CD1c-positive myeloid dendritic cell (primary cell): ENCODE measurements around the gene SEC14L1.
A peak's percentile ranks its signal among the peaks of the same experiment; 100 is the strongest.
"Not testable (repeated sequence)": the region's sequence is repeated elsewhere in the genome, so short reads cannot be mapped to it uniquely, and the experiment has no call there.

Source experiments
- DNase-seq: peaks from one replicate; pipeline ENCODE4 v3.0.0-alpha.2; 2016; ENCODE audit errors: extremely low spot score

SEC14L1 gene

DNA sequence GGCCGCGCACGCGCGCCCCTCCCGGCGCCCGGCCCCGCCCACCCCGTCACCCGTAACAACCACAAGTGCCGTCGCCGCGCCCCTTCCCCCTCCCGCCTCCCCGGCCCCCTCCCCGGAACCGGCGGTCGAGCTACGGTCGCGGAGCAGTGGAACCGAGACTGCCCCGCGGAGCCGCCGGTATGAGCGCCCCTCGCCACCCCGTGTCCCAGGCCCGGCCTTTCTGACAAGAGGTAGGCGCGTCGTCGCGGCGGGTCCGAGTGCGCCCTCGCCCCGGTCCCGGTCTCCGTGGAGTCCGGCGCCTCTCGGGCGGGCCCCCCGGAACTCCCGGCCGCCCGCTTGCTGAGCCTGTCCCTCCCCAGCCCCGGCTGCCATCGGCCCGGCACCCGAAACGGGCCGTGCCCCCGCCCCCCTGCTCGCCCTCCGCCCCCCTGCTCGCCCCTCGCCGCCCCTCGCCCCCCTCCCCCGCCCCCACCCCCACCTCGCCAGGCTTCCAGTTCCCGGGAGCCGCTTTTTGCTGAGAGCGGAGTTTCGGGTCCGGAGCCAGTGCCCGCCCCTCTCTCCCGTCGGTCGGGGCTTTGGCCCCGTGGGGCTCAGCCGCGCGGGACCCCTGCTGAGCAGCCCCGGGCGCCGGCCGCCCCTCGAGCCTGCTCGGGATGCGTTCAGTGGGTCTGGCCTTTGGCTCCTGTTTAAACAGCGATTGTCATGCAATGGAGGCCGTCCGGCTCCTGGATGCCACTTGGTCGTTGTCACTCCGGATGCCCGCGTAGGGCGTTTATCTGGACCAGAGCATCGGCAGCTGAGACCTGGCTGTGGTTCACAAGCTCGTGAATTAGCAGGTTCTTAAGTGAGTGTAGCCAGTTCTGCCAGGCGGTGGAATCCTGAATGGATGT, at the start of gene SEC14L1:
Gene SEC14L1, plus strand, starts transcription at position 92 of the 890 bp plus-strand sequence. CDS start 2,628 bp downstream, outside the sequence.
- peak; percentile 36 for DNase-seq

DNA sequence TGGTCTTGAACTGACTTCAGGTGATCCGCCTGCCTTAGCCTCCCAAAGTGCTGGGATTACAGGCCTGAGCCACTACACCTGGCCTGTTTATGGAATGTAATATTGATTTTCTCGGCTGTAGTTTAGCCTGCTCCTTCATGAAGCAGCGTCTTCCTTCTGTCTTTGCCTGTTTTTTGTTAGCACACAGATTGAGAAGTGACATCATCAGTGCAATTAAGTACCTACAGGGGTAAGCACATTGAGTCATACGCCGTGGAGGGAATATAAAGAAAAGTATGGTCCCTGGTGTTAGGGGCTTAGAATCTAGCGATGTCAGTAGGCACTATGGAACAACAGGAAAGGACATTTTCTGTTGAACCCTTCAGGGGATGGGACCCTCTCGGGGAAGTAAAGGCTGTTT, 48.7 kb upstream of the SEC14L1 start:
- DNase-seq: no peak

GRCh38 chr17:77095461-77095860, 45.3 kb upstream of the SEC14L1 start:
- DNase-seq: no peak

DNA sequence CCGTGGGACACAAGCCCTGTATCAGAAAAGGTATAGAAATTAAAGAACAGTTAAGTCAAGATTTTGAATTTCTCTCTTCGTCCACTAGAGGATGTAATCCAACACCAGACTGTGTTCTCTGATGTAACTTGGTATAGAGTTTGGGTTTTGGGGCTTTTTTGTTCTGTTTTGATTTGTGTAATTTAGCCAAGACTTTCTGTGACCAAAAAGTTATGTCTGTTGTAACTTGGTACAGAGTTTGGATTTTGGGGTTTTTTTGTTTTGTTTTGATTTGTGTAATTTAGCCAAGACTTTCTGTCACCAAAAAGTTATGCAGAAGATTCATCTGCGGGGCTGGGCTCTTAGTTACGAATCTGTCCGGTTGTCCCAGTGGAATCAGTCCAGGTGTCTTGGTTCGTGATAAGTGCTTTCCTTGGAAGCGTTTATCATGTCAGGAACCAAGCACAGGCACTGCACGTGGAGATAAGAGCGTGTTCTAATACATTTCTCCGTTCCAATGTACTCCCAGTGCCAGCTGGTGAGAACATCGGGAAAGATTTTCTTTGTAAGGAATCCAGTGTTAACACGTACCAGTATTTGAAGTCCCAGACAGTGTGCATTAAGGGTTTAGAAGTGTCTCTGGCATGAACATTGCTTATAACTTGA, 44.1 kb upstream of the SEC14L1 start:
- peak; percentile 51 for DNase-seq

- peak; percentile 21 for DNase-seq
Measured at GRCh38 chr17:77097631-77098180, 43.1 kb upstream of the SEC14L1 start.

DNA sequence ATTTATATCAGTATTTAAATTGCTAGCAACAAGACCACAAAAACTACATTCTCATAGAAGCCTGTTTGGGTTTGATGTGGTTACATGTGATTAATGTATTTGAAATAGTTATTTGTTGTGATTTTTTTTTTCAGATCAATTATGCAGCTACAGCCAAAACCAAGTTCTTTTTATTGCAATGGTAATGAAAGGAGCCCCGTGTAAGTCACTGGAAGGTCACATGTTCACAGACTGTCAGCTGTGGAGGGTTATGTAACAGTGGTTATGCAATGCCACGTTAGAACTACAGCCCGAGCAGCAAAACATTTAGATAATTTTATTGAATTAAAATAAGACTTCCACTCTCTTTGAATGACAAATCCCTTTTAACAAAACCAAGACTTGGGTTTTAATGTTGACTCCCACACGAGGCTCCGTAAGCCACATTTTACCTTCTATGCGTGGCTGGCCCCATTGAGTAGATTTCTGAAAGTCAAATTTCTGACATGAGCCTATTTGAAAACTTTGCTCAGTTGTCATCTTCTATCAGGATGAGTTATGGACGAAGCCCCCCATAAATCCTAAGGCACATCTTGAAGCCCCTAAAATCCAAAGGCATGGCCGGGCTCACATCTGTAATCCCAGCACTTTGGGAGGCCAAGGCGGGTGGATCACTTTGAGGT, 41.8 kb upstream of the SEC14L1 start:
- DNase-seq: peak; percentile 85

- peak; percentile 94 for DNase-seq
Measured at GRCh38 chr17:77099997-77100396, 40.8 kb upstream of the SEC14L1 start.

DNA sequence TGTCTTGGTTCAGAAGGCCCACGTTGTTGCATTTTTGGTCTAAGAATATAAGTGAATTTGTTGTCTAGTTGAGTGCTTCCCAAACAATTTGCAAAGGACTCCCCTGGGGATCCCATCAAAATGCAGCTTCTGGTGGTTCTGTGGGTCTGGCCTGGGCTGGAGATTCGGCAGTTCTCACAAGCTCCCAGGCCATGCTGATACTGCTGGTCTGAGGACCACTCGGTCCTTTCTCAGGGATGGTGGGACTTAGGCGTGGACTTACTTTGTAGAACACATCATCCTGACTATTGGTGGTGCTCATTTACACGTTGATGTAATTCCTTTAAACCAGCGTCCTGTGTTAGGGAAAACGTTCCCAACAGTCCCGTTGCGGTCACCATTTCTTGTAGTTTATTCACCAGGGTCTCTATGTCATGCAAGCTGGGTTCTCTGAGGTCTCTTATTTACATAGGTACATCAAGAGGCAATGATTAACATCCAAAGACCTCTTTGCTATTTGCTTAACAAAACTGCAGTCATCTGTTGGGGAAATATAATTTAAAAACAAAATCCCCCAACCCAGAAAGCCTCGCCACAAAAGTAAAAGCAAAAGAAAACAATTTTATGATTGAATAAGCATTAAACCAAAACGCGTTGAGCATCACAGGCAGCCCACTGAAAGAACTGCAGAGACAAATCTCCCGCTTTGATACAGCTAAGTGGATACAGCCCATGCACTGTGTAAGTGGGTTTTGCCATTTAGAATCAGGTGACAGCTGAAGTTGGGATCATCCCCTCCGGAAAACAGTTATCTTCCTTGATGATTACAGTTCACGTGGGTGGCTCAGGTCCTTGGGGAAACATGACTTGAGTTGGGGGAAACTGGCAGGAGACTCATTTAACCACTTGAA, 39.0 kb upstream of the SEC14L1 start:
- DNase-seq: no peak

GRCh38 chr17:77102411-77103134, 38.2 kb upstream of the SEC14L1 start:
- DNase-seq: not testable (repeated sequence)

DNA sequence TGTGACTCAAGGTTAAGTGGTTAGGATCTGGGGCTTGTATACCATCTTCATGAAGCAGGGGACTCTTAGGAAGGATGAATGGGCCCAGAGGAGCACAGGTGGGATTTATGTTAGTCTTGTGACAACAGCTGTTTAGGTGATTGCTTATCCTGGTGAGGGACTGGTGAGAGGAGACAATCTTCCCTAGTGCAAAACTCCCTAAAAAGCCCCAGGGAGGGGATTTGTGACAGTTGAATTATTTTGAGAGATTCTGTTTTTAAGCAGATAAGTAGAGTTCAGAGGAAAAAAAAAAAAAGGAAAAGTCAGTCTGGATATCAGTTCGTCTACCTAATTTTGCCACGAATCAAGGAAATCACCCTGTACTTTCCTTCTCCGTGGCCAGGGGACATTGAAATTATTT, 35.1 kb upstream of the SEC14L1 start:
- no peak for DNase-seq

GRCh38 chr17:77106874-77107358, 33.9 kb upstream of the SEC14L1 start:
- no peak for DNase-seq

- DNase-seq: no peak
Measured at GRCh38 chr17:77107506-77108433, 33.0 kb upstream of the SEC14L1 start.

DNA sequence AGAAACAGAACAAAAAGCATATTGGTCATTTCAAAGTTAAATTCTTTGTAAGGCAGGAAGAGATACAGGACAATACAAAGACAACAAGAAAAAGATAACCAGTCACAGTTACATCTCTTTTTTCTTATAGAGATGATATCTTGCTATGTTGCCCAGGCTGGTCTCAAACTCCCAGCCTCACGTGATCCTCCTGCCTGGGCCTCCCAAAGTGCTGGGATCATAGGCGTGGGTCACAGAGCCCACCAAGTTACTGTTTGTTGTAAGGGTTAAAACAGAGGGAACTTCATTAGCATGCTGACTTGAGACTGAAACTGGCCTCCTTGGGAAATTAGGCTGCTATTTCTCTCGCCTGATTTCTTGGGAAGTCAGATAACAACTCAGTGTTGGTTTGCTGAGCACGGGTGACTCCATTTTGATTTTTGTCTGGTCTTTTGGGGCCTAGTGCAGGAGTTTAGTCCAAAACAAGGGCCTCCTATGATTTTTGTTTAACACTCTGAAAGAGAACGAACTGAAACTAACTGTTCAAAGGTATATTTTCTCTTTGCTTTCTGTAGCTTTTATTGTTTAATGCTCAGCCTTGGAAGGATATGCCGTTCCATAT, 31.5 kb upstream of the SEC14L1 start:
- DNase-seq: peak; percentile 27

- DNase-seq: peak; percentile 39
Measured at GRCh38 chr17:77109764-77110359, 30.9 kb upstream of the SEC14L1 start.

- not testable (repeated sequence) for DNase-seq
Measured at GRCh38 chr17:77111165-77111933, 29.4 kb upstream of the SEC14L1 start.

DNA sequence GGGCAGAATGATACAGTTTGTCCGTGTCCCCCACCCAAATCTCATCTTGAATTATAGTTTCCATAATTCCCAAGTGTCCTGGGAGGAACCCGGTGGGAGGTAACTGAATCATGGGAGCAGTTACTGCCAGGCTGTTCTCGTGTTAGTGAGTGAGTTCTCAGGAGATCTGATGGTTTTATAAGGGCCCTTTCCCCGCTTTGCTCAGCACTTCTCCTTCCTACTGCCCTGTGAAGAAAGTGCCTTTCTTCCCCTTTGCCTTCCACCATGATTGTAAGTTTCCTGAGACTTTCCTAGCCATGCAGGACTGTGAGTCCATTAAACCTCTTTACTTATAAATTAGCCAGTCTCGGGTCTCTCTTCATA, 28.9 kb upstream of the SEC14L1 start:
- peak; percentile 53 for DNase-seq

GRCh38 chr17:77115510-77115909, 25.3 kb upstream of the SEC14L1 start:
- DNase-seq: no peak

DNA sequence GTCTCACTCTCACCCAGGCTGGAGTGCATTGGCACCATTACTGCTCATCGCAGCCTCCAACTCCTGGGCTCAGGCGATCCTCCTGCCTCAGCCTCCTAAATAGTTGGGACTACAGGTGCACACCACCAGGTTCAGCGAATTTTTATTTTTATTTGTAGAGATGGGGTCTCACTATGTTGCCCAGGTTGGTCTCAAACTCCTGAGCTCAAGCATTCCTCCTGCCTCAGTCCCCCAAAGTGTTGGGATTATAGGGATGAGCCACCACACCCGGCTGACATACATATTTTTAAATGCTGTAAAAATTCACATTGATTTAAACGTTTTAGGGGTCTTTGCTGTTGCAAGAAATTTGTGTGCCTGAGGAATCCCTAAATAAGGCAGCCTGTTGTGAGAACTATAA, 24.8 kb upstream of the SEC14L1 start:
- DNase-seq: no peak
